NK-92 (cell line): Measurements from ENCODE around the gene VMP1.
"Not testable (repeated sequence)": the region's sequence is repeated elsewhere in the genome, so short reads cannot be mapped to it uniquely, and the experiment has no call there.

Experiments used
- DNase-seq: peaks from one replicate; lab custom pipeline; 2025; ENCODE audit not compliant: unreplicated experiment; lab: John Stamatoyannopoulos, UW

VMP1 gene

DNA sequence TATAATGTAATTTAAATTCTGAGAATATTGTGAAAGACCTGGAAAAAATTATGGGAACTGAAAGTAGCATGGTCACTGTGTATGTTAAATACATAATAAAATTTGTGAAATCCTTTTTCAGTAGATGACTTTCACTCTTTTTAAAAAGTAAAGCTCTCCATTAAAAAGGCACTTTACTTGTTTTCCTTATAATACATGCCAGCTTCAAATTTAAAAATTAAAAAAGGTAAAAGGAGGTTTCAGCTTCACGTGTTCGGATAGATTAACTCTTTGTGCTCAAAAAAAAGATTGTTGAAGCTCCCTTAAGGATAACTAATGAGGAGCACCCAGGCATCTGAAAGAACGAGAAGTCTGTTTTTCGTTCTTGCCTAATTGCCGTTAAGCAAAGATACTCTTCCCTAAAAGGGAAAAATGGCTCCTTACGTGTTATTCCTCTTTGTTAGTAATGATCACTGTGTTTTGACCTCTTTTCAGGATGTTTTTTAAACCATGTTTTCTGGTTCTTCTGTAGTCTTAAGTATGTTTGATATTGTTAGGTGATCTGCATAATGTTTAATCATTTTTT is 97.5 kb downstream of the VMP1 start:
- no peak for DNase-seq

DNA sequence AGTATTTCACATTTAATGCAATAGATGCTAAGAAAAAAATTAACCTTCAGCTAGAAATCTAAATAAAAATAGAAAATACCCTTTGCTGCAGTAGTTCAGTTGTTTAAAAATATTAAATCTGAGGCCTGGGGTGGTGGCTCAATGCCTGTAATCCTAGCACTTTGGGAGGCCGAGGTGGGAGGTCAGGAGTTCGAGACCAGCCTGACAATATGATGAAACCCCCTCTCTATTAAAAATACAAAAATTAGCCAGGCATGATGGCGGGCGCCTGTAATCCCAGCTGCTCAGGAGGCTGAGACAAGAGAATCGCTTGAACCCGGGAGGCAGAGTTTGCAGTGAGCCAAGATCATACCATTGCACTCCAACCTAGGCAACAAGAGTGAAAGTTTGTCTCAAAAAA is 98.9 kb downstream of the VMP1 start:
- not testable (repeated sequence) for DNase-seq

GRCh38 chr17:59807892-59808509 is 100.5 kb downstream of the VMP1 start:
- DNase-seq: no peak

DNA sequence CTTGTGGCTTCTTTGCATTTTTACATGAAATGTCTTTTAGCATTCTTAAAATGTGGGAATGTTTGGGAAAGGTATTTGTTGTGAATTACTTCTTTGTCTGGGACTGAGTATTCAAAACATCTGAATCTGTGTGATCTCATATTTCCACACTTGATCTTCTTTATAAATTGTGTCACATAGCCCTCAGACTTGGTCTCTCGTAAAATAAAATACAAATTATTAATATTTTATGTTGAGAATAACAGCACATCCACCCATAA is 103.4 kb downstream of the VMP1 start:
- no peak for DNase-seq

- no peak for DNase-seq
Measured at GRCh38 chr17:59811209-59811608, 103.8 kb downstream of the VMP1 start.

DNA sequence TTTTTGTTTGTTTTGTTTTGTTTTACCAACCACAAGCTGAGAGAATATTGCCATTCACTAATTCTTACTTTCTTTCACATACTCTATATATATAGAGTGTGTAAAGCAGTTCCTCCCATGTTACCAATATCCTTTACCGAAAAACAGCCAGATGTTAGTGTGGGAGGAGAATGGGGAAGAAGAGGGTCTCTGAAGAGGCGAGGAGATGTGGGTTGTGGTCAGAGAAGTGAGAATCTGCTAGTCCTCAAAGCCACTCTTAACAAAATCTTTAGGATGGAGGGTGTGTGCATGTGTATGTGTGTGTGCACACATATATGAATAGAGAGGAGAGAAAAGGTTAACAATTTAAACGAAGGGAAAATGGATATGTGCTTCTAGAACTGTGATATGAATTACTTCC is 104.7 kb downstream of the VMP1 start:
- no peak for DNase-seq

DNA sequence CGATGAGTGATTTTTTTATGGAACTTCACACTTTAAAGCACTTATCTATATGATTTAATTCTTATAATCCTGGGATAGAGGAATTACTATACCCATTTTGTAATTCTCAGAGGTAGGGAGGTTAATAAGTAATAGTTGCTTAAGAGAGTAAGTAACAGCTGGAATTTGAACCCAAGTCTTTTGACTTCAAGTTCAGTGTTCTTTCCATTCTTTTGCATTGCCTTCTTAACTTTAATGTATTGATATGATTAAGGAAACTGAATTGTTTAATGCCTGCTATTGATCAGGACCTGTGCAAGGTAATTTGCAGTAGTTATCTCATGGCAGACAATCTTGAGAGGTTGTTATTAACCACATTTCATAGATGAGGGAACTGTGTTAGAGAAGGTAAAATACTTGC is 106.8 kb downstream of the VMP1 start:
- DNase-seq: no peak

DNA sequence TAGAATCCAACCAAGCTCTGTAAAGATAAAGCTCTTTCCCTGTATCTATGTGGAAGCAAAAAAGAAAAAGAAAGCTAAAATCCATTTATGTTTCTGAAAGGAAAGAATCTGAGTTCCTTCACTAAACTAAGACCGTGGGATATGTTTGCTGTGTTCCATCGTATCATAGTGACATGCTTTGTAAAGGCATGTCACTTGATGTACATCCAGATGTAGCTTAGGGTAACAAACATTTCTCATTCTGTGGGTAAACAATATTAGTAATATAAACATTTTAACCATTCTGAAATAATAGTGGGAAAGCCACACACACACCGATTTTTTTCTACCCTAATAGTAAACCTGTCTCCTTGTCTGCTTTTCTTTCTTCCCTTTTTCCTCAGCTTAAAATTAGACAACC is 107.2 kb downstream of the VMP1 start:
- no peak for DNase-seq

GRCh38 chr17:59815965-59816364 is 108.5 kb downstream of the VMP1 start:
- DNase-seq: no peak

GRCh38 chr17:59825533-59826322 is 118.3 kb downstream of the VMP1 start:
- no peak for DNase-seq

DNA sequence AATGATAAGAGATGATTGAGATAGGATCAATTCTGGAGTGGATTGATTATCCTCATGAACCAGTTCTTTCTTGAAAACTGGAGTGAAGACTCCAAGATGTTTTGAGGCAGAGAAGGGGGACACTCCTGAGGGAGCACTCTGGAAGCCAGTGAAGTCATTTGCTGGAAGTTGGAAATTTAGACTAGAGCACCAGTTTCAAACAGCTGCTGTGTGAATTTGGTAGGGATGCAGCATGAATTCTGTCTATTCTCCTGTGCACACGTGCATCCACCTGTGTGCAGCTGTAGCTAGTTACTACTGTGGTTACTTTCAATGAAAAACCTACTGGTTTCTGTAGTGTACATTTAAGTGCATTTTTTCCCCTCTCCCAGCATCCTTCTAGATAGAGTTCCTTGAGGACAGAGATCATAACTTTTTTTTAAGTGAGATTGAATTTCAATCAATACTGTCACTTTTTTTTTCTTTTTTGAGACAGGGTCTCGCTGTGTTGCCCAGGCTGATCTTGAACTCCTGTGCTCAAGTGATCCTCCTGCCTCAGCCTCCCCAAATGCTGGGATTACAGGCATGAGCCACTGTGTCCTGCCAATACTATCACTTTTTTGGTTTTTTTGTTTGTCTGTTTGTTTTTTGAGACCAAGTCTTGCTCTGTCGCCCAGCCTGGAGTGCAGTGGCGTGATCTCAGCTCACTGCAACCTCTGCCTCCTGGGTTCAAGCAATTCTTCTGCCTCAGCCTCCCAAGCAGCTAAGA is 119.4 kb downstream of the VMP1 start:
- no peak for DNase-seq

GRCh38 chr17:59827721-59828477 is 120.4 kb downstream of the VMP1 start:
- DNase-seq: no peak

- DNase-seq: no peak
Measured at GRCh38 chr17:59828478-59828760, 121.0 kb downstream of the VMP1 start.

DNA sequence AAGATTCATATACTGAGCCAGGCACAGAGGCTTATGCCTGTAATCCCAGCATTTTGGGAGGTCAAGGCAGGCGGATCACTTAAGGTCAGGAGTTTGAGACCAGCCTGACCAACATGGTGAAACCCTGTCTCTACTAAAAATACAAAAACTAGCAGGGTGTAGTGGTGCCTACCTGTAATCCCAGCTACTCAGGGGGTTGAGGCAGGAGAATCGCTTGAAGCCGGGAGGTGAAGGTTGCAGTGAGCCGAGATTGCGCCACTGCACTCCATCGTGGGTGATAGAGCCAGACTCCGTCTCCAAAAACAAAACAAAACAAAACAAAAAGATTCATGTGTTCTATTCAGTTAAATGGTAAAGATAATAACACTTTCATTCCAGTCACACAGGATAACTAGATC is 121.4 kb downstream of the VMP1 start:
- not testable (repeated sequence) for DNase-seq

DNA sequence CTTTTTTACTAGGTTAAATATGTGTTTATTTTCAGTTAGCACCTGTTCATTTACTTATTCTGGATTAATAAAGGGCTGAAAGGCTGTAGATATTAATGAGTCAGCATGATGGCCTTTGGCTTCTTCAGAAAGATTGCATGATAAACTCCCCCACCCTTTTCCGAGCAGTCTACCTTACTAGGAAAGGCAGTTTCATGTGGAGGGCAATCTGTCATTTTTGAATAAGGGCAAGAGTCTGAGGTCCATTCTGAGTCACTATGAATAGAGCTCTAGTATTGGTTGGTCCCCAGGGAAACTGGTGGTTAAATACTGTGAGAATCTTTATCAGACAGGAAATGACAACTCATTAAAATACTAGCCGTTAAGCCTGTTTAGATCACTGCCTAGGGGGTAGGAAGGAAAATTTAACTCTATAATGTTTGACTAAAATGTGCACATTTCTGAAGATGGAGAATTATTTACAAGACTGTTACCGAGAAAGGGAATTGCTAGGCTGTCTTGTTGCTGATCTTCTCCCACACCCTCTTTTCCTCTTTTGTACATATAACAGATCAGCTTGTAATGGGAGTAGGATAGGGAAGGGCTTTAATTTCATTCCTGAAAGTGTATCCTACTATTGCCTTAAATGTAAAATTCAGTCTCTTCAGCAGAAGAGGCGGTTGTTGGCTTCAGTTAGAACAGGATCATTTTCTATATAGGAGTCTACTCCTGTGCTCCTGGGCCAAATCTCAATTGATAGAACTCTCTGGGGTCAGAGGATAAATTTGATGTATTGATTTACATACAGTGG is 122.0 kb downstream of the VMP1 start:
- no peak for DNase-seq

DNA sequence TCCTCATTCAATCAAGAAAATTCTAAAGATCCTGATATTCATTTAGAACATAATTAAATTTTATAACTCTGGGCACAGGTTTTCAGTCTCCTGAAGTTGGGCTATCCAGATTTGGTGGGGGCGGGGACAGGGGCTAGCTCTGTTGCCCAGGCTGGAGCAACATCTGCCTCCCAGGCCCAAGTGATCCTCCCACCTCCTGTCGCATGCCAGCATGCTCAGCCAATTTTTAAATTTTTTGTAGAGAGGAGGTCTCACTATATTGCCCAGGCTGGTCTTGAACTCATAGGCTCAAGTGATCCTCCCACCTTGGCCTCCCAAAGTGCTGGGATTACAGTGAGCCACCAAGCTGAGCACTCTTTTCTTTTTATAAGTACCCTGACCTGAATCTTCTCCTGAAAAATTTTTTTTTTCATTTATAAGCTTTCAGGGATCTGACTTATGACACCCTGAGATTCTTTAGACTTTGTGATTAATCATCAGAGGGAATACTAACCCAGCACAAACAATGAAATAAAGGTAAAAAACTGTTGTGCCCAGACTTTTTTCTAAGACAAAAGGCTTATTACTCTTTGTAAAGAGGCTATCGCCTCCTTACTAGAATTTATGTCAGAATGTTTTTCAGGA is 122.7 kb downstream of the VMP1 start:
- no peak for DNase-seq

DNA sequence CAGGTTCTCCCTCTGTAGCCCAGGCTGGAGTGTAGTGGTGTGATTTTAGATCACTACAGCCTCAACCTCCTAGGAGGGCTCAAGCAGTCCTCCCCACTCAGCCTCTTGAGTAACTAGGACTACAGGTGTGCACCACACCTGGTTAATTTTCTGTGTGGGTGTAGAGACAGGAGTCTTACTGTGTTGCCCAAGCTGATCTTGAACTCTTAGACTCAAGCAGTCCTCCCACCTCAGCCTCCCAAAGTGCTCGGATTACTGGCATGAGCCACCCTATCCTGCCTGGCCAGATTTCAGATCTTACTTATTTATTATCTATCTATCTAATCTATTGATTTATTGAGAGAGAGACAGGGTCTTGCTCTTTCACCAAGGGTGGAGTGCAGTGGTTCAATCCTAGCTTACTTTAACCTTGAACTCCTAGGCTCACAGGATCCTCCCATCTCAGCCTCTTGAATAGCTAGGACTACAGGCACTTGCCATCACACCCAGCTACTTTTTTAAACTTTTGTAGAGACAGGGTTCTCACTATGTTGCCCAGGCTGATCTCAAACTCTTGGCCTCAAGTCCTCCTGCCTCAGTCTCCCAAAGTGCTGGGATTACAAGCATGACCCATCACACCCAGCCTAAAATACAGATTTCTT is 123.5 kb downstream of the VMP1 start:
- DNase-seq: no peak

DNA sequence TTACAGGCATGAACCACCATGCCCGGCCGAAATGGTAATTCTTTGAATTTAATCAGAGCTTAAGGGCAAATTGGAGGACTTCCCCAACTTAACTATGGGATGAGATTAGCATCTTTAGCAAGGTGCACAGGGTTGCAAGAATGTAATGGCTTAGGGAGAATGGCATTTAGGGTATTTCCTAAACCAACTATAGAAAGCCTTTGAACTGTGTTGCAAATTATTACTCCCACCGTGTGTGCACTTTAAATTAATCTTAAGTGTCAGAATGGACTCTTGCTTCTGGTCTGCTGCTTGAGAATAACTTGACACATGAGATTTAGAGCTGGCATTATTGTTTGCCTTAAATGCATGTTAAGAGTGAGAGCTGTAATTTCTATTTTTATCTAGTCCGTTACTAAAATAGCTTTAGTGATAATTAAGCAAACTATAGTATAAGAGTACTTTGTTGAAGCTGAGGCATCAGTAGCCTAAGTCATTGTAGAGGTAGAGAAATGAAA is 125.5 kb downstream of the VMP1 start:
- DNase-seq: no peak

DNA sequence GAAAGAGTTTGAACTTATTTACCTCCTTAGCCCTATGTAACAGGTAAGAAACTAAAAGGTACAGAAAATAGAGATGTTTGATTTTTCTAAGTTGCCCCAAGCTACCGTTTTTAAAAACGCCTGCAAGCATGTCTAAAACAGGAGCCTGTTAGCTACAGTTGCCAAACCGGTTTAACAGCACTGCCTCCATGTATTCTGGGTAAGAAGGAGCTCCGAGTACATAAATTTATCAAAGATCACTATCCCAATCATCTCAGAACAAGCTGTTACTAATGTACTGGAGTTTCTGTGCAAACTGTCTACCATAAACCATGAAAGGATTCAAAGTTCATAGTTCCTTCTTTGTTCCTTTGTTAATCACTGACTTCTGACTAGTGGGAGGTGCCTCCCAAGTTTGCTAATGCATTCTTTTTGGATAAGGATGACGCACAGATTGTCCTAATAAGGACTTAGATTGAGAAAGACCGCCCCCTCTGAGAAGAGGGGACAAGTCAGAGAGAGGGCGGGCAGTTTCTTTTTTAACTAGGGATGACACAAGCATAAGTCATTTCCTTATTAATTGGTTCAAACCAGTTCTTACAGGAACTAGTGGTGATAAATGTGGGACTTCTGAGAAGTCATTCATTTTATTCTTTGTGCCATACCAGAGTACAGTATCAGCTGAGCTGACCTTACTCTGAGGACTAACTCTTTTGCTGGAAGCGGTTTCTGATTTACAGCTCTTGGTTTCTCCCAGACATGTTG is 130.0 kb downstream of the VMP1 start:
- no peak for DNase-seq
